NCI-H460 (cell line): ENCODE data around the gene ASL. TPM values are rescaled to one million over a fixed set of nuclear protein-coding genes. Genes with fewer than 3 reads are reported as not detected.
"Not testable (repeated sequence)": the region's sequence is repeated elsewhere in the genome, so short reads cannot be mapped to it uniquely, and the experiment has no call there.

ENCODE experiments used
- DNase-seq: peaks from one replicate; pipeline ENCODE4 v3.0.0-alpha.2; 2016; ENCODE audit warnings: low read depth; ENCODE audit errors: extremely low read depth
- polyA plus RNA-seq: library from polyadenylated mRNA; depleted of rRNA; stranded (reverse); fragments of >200 nt; gene quantifications from 2 replicates; pipeline ENCODE4 v1.2.3, GENCODE V29; 2014; cell fraction: nucleus; rRNA removed
- total RNA-seq: library from RNA; depleted of rRNA; stranded (reverse); fragments of >200 nt; shearing (Covaris generic); gene quantifications from 2 replicates; pipeline ENCODE4 v1.2.3, GENCODE V29; 2014; rRNA removed

ASL gene
- 12.6 and 16.1 TPM in 2 replicates for total RNA-seq
- 72.9 and 73.0 TPM in 2 replicates for polyA plus RNA-seq

- DNase-seq: peak; percentile 90
Observed at GRCh38 chr7:66075590-66076461, at the start of gene ASL. Gene ASL (plus strand): TSS chr7:66075819. CDS start chr7:66076082, 263 bp downstream.

GRCh38 chr7:66028342-66028741 lies 47.3 kb upstream of the ASL start:
- DNase-seq: not testable (repeated sequence)

DNA sequence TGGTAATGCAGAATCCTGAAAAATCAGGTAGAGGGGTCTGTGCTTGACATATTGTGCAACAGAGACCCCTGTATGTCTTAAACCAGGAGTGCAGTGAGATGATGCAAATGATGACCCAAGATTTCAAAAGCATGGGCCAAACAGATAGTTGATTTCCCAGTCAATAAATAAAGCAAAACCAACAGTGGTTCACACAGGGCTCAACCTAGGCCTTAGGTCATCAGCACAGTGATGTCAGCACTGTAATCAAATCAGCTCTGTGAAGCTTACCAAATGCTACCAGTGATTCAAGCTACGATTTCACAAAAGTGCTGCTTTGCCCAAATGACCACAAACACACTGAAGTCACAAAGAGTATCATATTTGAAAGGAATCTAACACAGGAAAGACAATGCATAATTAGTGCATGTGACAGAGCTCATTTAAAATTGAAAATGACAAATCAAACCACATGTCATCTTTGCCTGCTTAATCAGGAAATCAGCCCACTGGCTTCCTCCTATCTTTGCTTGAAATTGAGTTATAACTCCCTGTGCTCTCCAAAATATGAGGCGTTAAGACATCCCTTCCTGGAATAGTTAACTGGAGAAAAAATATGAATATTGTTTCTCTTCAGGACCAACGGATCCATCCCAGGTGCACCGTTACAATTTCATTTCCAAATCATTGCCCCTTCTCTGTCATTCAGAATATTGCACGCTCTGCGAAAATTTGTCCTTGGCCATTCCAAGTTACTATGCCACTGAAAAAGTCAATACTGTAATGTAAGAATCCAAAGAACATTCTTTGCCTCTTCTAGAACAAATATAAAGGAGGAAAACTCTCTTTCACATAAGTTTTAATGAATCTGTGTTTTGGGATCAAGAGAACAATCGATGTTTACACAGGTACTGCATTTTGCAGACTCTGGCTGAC lies 41.9 kb upstream of the ASL start:
- no peak for DNase-seq

- not testable (repeated sequence) for DNase-seq
Observed at GRCh38 chr7:66034436-66035010, 41.1 kb upstream of the ASL start.

- DNase-seq: no peak
Observed at GRCh38 chr7:66036382-66036781, 39.2 kb upstream of the ASL start.

GRCh38 chr7:66036788-66037187 lies 38.8 kb upstream of the ASL start:
- DNase-seq: no peak

DNA sequence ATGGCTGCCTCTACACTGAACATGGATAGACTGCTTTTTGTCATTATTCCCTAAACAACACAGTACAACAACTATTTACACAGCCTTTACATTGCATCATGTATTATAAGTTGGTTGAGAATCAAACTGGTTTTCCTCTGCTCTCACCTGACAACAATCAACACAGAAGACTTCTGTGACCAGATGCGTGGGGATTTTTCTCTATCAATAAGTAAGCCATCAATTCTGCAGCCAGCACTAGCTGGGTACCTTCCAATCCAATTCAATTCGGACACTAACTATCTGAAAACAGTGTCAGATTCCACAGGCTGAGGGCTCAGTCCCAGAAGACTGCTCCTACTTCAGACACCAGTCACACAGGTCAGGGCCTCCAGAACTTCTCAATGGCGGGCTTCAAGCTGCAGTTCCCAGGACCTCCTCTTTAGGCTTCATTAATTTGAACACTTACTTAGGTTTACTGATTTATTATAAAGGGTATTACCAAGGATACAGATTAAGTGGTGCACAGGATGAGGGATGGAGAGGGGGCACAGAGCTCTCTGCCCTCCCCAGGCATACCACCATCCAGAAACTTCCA lies 36.4 kb upstream of the ASL start:
- DNase-seq: no peak

DNA sequence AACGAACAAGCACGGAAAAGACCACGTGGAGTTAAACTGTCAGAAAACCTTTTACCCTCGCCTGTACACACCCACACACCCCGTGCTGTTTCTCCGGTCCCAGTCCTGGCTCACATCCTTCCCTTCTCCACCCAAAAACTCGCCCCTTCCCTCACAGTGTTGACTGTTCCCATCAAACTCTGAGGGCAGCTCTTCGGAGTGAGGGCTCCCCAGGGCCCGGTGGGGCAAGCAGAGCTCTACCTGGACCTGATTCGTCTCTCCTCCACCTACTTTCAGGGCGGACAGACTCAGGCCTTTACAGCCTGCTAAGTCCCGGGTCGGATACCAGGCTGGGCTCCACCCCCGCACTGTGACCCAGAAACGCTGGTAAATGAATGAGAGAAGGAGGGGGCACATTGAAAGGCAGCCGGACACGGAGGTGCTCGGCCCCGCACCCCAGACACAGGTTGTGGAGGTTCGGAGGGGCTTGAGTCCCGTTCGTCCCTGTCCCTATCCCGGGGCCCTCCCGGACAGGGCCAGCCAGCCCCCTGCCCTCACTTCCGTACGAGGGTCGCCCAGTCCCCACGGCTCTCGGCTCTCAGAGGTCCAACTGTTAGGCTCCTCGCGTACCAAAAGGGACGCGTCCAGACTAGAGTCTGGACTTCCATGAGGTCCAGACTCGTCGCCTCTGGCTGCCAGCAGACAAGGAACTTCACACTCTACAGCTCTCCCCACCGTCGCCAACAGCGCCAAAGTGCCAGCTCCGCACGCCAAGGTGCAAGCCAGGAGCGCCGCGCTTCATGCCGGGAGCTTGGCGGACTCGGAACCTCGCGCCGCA lies 31.7 kb upstream of the ASL start:
- DNase-seq: no peak

GRCh38 chr7:66044498-66044854 lies 31.1 kb upstream of the ASL start:
- DNase-seq: not testable (repeated sequence)

GRCh38 chr7:66047426-66047825 lies 28.2 kb upstream of the ASL start:
- no peak for DNase-seq

DNA sequence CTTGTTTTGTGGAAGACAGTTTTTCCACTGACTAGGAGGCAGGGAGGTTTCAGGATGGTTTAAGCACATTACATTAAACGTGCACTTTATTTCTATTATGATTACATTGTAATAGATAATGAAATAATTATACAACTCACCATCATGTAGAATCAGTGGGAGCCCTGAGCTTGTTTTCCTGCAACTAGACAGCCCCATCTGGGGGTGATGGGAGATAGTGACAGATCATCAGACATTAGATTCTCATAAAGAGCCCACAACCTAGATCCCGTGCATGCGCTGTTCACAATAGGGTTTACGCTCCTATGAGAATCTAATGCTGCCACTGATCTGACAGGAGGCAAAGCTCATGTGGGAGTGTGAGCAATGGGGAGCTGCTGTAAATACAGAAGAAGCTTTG lies 25.7 kb upstream of the ASL start:
- DNase-seq: not testable (repeated sequence)

DNA sequence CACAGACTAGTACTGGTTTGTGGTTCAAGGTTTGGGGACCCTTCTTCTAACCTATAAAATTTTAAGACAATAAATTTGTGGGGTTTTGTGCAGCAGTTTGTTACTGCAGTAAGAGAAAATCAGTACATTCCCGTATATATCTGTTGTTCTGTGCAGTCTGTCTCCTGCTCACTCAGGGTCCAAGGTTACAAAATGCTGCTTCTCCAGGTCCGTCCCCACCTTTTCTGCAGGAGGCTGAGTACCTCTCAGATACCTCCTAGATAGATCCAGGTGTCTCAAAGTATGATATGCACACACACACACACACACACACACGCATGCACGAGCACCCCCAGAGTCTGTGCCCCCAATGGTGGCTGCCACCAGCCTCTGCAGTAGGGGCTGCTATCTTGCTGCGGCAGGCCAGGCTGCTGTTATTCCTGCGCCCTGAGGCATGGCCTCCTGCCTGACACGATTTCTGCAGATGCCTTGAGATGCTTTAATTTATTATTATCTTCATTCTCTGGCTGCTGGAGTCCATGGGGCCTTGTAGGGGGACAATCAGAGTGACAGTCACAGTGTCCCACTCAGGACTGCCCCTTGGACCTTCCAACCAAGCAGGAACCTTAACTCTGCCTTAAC lies 25.2 kb upstream of the ASL start:
- DNase-seq: no peak

DNA sequence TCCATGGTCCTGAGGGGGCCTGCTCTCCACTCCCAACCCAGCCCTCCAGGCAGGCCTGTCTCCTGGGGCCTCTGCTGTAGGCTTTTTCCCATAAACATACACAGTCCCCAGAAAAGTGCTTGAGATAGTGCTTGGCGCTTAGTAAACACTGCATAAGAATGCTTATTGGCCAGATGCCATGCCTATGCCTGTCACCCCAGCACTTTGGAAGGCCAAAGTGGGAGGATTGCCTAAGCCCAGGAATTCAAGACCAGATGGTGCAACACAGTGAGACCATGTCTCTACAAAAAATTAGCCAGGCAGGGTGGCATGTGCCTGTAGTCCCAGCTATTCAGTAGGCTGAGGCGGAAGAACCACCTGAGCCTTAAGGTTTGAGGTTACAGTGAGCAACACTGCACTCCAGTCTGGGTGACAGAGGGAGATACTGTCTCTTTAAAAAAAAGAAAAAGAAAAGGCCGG lies 24.6 kb upstream of the ASL start:
- no peak for DNase-seq

GRCh38 chr7:66052447-66052846 lies 23.2 kb upstream of the ASL start:
- no peak for DNase-seq

DNA sequence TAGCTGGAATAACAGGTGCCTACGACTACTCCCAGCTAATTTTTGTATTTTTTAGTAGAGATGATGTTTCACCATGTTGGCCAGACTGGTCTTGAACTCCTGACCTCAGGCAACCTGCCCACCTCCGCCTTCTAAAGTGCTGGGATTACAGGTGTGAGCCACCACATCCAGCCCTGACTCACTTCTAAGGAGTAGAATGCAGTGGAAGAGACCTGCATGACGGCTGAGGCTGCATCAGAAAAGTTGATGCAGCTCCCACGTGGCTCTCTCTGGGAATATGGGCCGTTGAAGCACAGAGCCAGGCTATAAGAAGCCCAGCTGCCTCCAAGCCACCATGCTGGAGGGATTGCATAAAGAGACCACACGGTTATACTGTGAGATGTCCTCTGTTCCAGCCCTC lies 21.6 kb upstream of the ASL start:
- DNase-seq: no peak

DNA sequence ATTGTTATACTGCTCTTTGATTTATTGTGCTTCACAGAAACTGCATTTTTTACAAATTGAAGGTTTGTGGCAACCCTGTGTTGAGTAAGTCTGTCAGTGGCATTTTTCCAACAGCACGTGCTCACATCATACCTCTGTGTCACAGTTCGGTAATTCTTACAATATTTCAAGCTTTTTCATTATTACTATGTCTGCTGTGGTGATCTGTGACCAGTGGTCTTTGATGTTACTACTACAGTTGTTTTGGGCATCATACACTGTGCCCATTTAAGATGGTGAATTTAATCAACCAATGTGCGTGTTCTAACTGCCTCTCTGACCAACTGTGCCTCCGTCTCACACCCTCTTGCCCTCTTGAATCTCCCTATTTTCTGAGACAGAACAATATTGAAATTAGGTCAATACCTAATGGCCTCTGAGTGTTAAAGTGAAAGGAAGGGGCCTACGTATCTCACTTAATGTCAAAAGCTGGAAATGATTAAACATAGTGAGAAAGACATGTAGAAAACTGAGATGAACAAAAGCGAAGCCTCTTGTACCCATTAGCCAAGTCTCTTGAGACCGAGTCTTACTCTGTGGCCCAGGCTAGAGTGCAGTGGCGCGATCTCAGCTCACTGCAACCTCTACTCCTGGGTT lies 20.2 kb upstream of the ASL start:
- no peak for DNase-seq

DNA sequence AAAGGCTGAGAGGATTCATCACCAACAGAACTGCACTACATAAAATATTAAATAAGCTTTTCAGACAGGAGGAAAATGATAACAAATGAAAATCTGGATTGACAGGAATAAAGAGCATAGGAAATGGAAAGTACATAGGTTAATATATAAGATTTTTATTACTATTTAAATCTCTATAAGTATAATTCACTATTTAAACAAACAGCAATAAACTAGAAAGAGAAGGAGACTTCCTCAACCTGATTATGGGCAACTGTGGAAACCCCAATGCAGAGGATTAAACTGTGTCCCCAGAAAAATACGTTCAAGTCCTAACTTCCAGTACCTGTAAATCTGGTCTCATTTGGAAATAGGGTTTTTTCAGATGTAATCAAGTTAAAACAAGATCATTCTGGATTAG lies 14.8 kb upstream of the ASL start:
- no peak for DNase-seq

- DNase-seq: no peak
Observed at GRCh38 chr7:66069732-66070131, 5.9 kb upstream of the ASL start.

DNA sequence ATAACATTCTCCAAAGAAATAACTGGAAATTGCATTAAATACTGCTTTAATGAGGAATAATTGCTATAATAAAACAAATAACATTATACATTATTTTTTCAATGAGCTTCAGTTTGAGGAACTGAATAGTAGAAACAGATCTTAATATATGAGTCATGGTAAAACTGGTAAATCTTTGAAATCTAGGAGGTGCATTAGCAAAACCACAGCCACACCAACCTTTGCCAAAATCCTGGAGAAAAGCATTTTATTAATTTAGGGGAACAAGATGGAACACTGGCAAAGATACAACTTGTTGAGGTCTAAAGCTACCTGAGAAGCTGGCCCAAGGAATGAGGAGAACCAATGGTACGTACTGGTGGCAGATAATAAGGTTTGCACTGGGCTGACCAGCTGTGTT lies 5.4 kb upstream of the ASL start:
- DNase-seq: no peak
